Esophagus muscularis mucosa (tissue), 2 donors: ENCODE measurements around the gene ZC2HC1B.

Source experiments
- POLR2A ChIP-seq: fragments of 450-650 bp; IDR thresholded peaks from one replicate; pipeline ENCODE4 v1.6.1; 2017; ENCODE audit warnings: antibody characterized with exemption, moderate library complexity, mild to moderate bottlenecking, low read depth
- POLR2AphosphoS5 ChIP-seq, 2 donors: sonication (generic); formaldehyde crosslinking; IDR thresholded peaks; one replicate each; pipeline ENCODE4 v1.6.1; 2017; ENCODE audit warnings: antibody characterized with exemption in 2 of 2

- TF ChIP-seq POLR2A, result no peak
- TF ChIP-seq POLR2AphosphoS5 (IDR thresholded peaks at IDR 0.05), result no peak
These were observed 36.1 kb downstream of the ZC2HC1B start for GRCh38 chr6:143900358-143900757.
